HCT116 (cell line): ENCODE results near the gene LGI1. TPM values are rescaled to one million over a fixed set of nuclear protein-coding genes. Genes with fewer than 3 reads are reported as not detected.

Experiments
- ATAC-seq: fragments of 200-7000 bp; cut with Tn5 transposase; 2 replicates; pipeline ENCODE4 v1.9.1; 2020; ENCODE audit warnings: mild to moderate bottlenecking, moderate library complexity
- BruUV-seq: library from RNA; stranded (reverse); fragments of 400-500 nt; replicated peaks from 2 replicates; lab custom pipeline; 2021; lab: Mats Ljungman, UMichigan
- CTCF ChIA-PET: fragments of 300-600 bp; sonication (Branson Sonifier 250); formaldehyde crosslinking; loops from one replicate; lab custom pipeline; 2021; ENCODE audit warnings: antibody characterized with exemption; lab: Charles Lee
- POLR2A ChIA-PET: fragments of 300-600, 350-600 bp; sonication (Branson Sonifier 250); formaldehyde crosslinking; loops from one replicate; lab custom pipeline; 2021; ENCODE audit warnings: antibody characterized with exemption; lab: Charles Lee
- RAD21 ChIA-PET, 2 experiments: fragments of 300-600 bp; sonication (Branson Sonifier 250); formaldehyde crosslinking; loops; one replicate each; lab custom pipeline; 2023; ENCODE audit warnings: low total read pairs in 2 of 2; ENCODE audit not compliant: uncharacterized antibody in 2 of 2, unreplicated experiment in 2 of 2, low non-redundant PET in 1 of 2; lab: Charles Lee
- DNase-seq: peaks from one replicate; pipeline ENCODE4 v3.0.0-alpha.2; 2010; ENCODE audit warnings: low read depth, low spot score
- H2AFZ ChIP-seq: fragments of 200-600 bp; shearing (Covaris generic), sonication (generic); 2 replicates; pipeline ENCODE4 v1.6.1; 2017; ENCODE audit warnings: low read depth, mixed run types, mixed read lengths, antibody characterized with exemption, low read length; ENCODE audit not compliant: poor library complexity, severe bottlenecking
- H3K27ac ChIP-seq: 2 replicates; pipeline ENCODE4 v1.5.1; 2012; ENCODE audit warnings: low read depth, low read length
- H3K27me3 ChIP-seq: fragments of 200-600 bp; sonication (generic); 2 replicates; pipeline ENCODE4 v1.6.1; 2016; ENCODE audit warnings: mixed run types, low read length, mixed read lengths; ENCODE audit not compliant: insufficient read depth
- H3K36me3 ChIP-seq, 2 experiments: fragments of 200-500 bp in 1 of 2; fragments of 200-600 bp in 1 of 2; sonication (Bioruptor generic) in 1 of 2; sonication (generic) in 1 of 2; 2 replicates each; pipeline versions ENCODE4 v1.5.1 to v1.6.1; 2014 to 2016; ENCODE audit warnings: low read length in 2 of 2, inconsistent platforms in 1 of 2, mixed read lengths in 1 of 2, mixed run types in 1 of 2; ENCODE audit not compliant: insufficient read depth in 2 of 2, control insufficient read depth in 1 of 2
- H3K4me1 ChIP-seq, 2 experiments: fragments of 200-600 bp in 1 of 2; sonication (generic) in 1 of 2; 2 replicates each; pipeline versions ENCODE4 v1.5.1 to v1.6.1; 2012 to 2017; ENCODE audit warnings: low read length in 2 of 2, inconsistent platforms in 1 of 2, mild to moderate bottlenecking in 1 of 2, mixed read lengths in 1 of 2, mixed run types in 1 of 2, moderate library complexity in 1 of 2; ENCODE audit not compliant: insufficient read depth in 2 of 2, control insufficient read depth in 1 of 2
- H3K4me2 ChIP-seq: fragments of 200-600 bp; sonication (generic); 2 replicates; pipeline ENCODE4 v1.6.1; 2017; ENCODE audit warnings: mixed run types, low read length, mixed read lengths
- H3K4me3 ChIP-seq, 2 experiments: fragments of 200-600 bp in 1 of 2; sonication (generic) in 1 of 2; replicated peaks in 1 of 2; 2 replicates each; pipeline ENCODE4 v1.5.1; 2011 to 2016; ENCODE audit warnings: low read length in 2 of 2, control low read depth in 1 of 2, low read depth in 1 of 2, mild to moderate bottlenecking in 1 of 2, mixed read lengths in 1 of 2, mixed run types in 1 of 2
- H3K79me2 ChIP-seq: fragments of 200-600 bp; sonication (generic); 2 replicates; pipeline ENCODE4 v1.6.1; 2017; ENCODE audit warnings: mild to moderate bottlenecking, mixed run types, low read length, moderate library complexity, mixed read lengths; ENCODE audit not compliant: insufficient read depth
- H3K9ac ChIP-seq: fragments of 200-600 bp; sonication (generic); 2 replicates; pipeline ENCODE4 v1.6.1; 2016; ENCODE audit warnings: low read length, mixed read lengths
- H3K9me2 ChIP-seq: fragments of 200-600 bp; sonication (generic), shearing (Covaris generic); 2 replicates; pipeline ENCODE4 v1.6.1; 2017; ENCODE audit warnings: mixed run types, mild to moderate bottlenecking, moderate library complexity; ENCODE audit not compliant: insufficient read depth
- H3K9me3 ChIP-seq, 2 experiments: fragments of 200-500 bp in 1 of 2; fragments of 200-600 bp in 1 of 2; sonication (Bioruptor generic) in 1 of 2; sonication (generic) in 1 of 2; 2 replicates each; pipeline ENCODE4 v1.6.1; 2014 to 2017; ENCODE audit warnings: low read length in 2 of 2, mixed read lengths in 2 of 2, inconsistent platforms in 1 of 2, low read depth in 1 of 2, mild to moderate bottlenecking in 1 of 2, mixed run types in 1 of 2, moderate library complexity in 1 of 2; ENCODE audit not compliant: control insufficient read depth in 1 of 2, insufficient read depth in 1 of 2
- H4K20me1 ChIP-seq: fragments of 200-600 bp; sonication (generic), shearing (Covaris generic); 2 replicates; pipeline ENCODE4 v1.6.1; 2017; ENCODE audit warnings: mixed run types, mild to moderate bottlenecking, moderate library complexity; ENCODE audit not compliant: insufficient read depth
- ATF3 ChIP-seq: IDR thresholded peaks from 2 replicates; pipeline ENCODE4 v1.6.1; 2012
- CEBPB ChIP-seq: IDR thresholded peaks from 2 replicates; pipeline ENCODE4 v1.6.1; 2012; ENCODE audit warnings: low read depth
- EGR1 ChIP-seq: IDR thresholded peaks from 2 replicates; pipeline ENCODE4 v1.6.1; 2012; ENCODE audit warnings: low read depth
- ELF1 ChIP-seq: IDR thresholded peaks from 2 replicates; pipeline ENCODE4 v1.6.1; 2012; ENCODE audit warnings: low read depth, borderline replicate concordance
- EZH2phosphoT487 ChIP-seq: fragments of 200-600 bp; IDR thresholded peaks from 2 replicates; pipeline ENCODE4 v1.6.1; 2018; ENCODE audit warnings: antibody characterized with exemption, borderline replicate concordance
- FOSL1 ChIP-seq: IDR thresholded peaks from 2 replicates; pipeline ENCODE4 v1.6.1; 2012; ENCODE audit warnings: low read depth
- JUND ChIP-seq: IDR thresholded peaks from 2 replicates; pipeline ENCODE4 v1.6.1; 2012
- MAX ChIP-seq: IDR thresholded peaks from 2 replicates; pipeline ENCODE4 v1.6.1; 2012
- POLR2A ChIP-seq: IDR thresholded peaks from 2 replicates; pipeline ENCODE4 v1.7.0; 2011; ENCODE audit warnings: borderline replicate concordance; ENCODE audit not compliant: insufficient read depth, insufficient read length; ENCODE audit errors: extremely low read depth
- RAD21 ChIP-seq: IDR thresholded peaks from 2 replicates; pipeline ENCODE4 v1.6.1; 2012; ENCODE audit warnings: low read depth, mild to moderate bottlenecking
- SRF ChIP-seq: IDR thresholded peaks from 2 replicates; pipeline ENCODE4 v1.6.1; 2012; ENCODE audit warnings: low read depth
- YY1 ChIP-seq: IDR thresholded peaks from 2 replicates; pipeline ENCODE4 v1.6.1; 2011; ENCODE audit warnings: low read length, low read depth, moderate library complexity, mild to moderate bottlenecking; ENCODE audit not compliant: insufficient replicate concordance; ENCODE audit errors: extremely low read depth
- ZFX ChIP-seq: fragments of 450-650 bp; IDR thresholded peaks from 2 replicates; pipeline ENCODE4 v1.6.1; 2017
- ZNF274 ChIP-seq: fragments of 200-500 bp; sonication (Bioruptor generic); IDR thresholded peaks from 2 replicates; pipeline ENCODE4 v1.6.1; 2014; ENCODE audit warnings: mild to moderate bottlenecking, low read depth, low read length, inconsistent platforms
- intact Hi-C: fragments of 100-400 bp; cut with micrococcal nuclease; formaldehyde crosslinking; loops from 2 replicates; pipeline ENCODE4 v1.10.0; 2022
- total RNA-seq: library from RNA; stranded (reverse); gene quantifications from one replicate; pipeline ENCODE4 v1.2.1, GENCODE V29; 2021; ENCODE audit not compliant: unreplicated experiment

LGI1 gene
- total RNA-seq, 1 experiment from 2014 or later: not detected

GRCh38 chr10:93754761-93755160, 3.0 kb upstream of the LGI1 start:
- ATAC-seq (no peak), DNase-seq (no peak)
- Histone ChIP-seq H3K9me3 (no peaks in the 10 kb centered on the region), H3K27ac (no peak overlapping the region), H3K9me2 (no peaks in the 10 kb centered on the region), H3K36me3 (no peaks in the 10 kb centered on the region), H2AFZ (no peak overlapping the region), H3K79me2 (no peaks in the 10 kb centered on the region), H3K4me2 (no peak overlapping the region), H3K4me3 (no peak overlapping the region), H3K9ac (no peak overlapping the region), H3K27me3 (no peaks in the 10 kb centered on the region), H4K20me1 (no peaks in the 10 kb centered on the region), H3K4me1 (peaks cover 0 to 14% of the 10 kb centered on the region in 2 experiments; a peak in 2 of 4 replicates)
- TF ChIP-seq FOSL1 (no peak), RAD21 (no peak), JUND (no peak), CEBPB (no peak), ELF1 (no peak), YY1 (no peak), ZFX (no peak), ATF3 (no peak), POLR2A (no peak), EGR1 (no peak), EZH2phosphoT487 (no peak)
- CTCF ChIA-PET: no interaction called here
- no TSS peak for BruUV-seq
- intact Hi-C loops: no loop called here
- POLR2A ChIA-PET: no interaction called here
- RAD21 ChIA-PET: no interaction called here

- TF ChIP-seq ZFX (no peak), SRF (no peak), ZNF274 (no peak), YY1 (no peak), MAX (no peak)
- BruUV-seq: no TSS peak
- Histone ChIP-seq H3K9ac (no peak overlapping the region), H3K27me3 (no peaks in the 10 kb centered on the region), H3K4me2 (no peak overlapping the region), H3K36me3 (no peaks in the 10 kb centered on the region), H3K4me3 (no peak overlapping the region), H3K9me3 (no peaks in the 10 kb centered on the region), H4K20me1 (no peaks in the 10 kb centered on the region), H2AFZ (no peak overlapping the region), H3K4me1 (peaks cover 0 to 14% of the 10 kb centered on the region in 2 experiments; a peak in 2 of 4 replicates), H3K79me2 (no peaks in the 10 kb centered on the region), H3K9me2 (no peaks in the 10 kb centered on the region), H3K27ac (no peak overlapping the region)
- POLR2A ChIA-PET: no interaction called here
- no peak for ATAC-seq
- CTCF ChIA-PET: no interaction called here
- RAD21 ChIA-PET: no interaction called here
- intact Hi-C loops: no loop called here
- no peak for DNase-seq
Measured at GRCh38 chr10:93755443-93756116, 2.2 kb upstream of the LGI1 start.
